GM23338 (cell line): Measurements from ENCODE around the gene PHF24. TPM values are rescaled to one million over a fixed set of nuclear protein-coding genes. Genes with fewer than 3 reads are reported as not detected.

Source experiments
- ATAC-seq: fragments of 200-7000 bp; cut with Tn5 transposase; 3 replicates; pipeline ENCODE4 v1.9.1; 2020
- DNase-seq: peaks from one replicate; pipeline ENCODE4 v3.0.0-alpha.2; 2015; ENCODE audit warnings: low spot score
- H2AFZ ChIP-seq: fragments of 200-600 bp; sonication (generic); 2 replicates; pipeline ENCODE4 v1.8.0; 2016; ENCODE audit warnings: antibody characterized with exemption, mild to moderate bottlenecking, moderate library complexity
- H3F3A ChIP-seq: fragments of 200-600 bp; sonication (generic); replicated peaks from 2 replicates; pipeline ENCODE4 v1.8.0; 2017; ENCODE audit warnings: antibody characterized with exemption, mixed run types, low read depth
- H3K27ac ChIP-seq: fragments of 200-600 bp; sonication (generic); 2 replicates; pipeline ENCODE4 v1.6.1; 2016; ENCODE audit warnings: low read depth
- H3K27me3 ChIP-seq: fragments of 200-600 bp; sonication (generic); 2 replicates; pipeline ENCODE4 v1.8.0; 2016; ENCODE audit warnings: mild to moderate bottlenecking, mixed run types, moderate library complexity; ENCODE audit not compliant: insufficient read depth
- H3K36me3 ChIP-seq: fragments of 200-600 bp; sonication (generic); 2 replicates; pipeline ENCODE4 v1.8.0; 2016; ENCODE audit warnings: mild to moderate bottlenecking; ENCODE audit not compliant: insufficient read depth
- H3K4me1 ChIP-seq: fragments of 200-600 bp; sonication (generic); 2 replicates; pipeline ENCODE4 v1.8.0; 2016; ENCODE audit warnings: mild to moderate bottlenecking, moderate library complexity; ENCODE audit not compliant: insufficient read depth
- H3K4me2 ChIP-seq: fragments of 200-600 bp; sonication (generic); 2 replicates; pipeline ENCODE4 v1.7.1; 2017; ENCODE audit warnings: mixed run types
- H3K4me3 ChIP-seq: fragments of 200-600 bp; sonication (generic); 2 replicates; pipeline ENCODE4 v1.6.1; 2016; ENCODE audit warnings: mixed run types
- H3K79me2 ChIP-seq: fragments of 200-600 bp; sonication (generic); replicated peaks from 2 replicates; pipeline ENCODE4 v1.8.0; 2017; ENCODE audit warnings: mild to moderate bottlenecking; ENCODE audit not compliant: insufficient read depth
- H3K9me2 ChIP-seq: fragments of 200-600 bp; sonication (generic); 2 replicates; pipeline ENCODE4 v1.8.0; 2017; ENCODE audit not compliant: insufficient read depth
- H4K20me1 ChIP-seq: fragments of 200-600 bp; sonication (generic); replicated peaks from 2 replicates; pipeline ENCODE4 v1.8.0; 2017; ENCODE audit warnings: mild to moderate bottlenecking; ENCODE audit not compliant: insufficient read depth
- H3K27ac Mint-ChIP-seq: 2 replicates; pipeline ENCODE4 v1.8.0; 2020; ENCODE audit warnings: inconsistent platforms, mild to moderate bottlenecking, moderate library complexity, mixed read lengths
- H3K27me3 Mint-ChIP-seq: 3 replicates; pipeline ENCODE4 v1.8.0; 2022; ENCODE audit warnings: low read depth, mild to moderate bottlenecking, moderate library complexity, mixed read lengths, inconsistent platforms; ENCODE audit not compliant: insufficient read depth, poor library complexity
- H3K36me3 Mint-ChIP-seq: 3 replicates; pipeline ENCODE4 v1.8.0; 2021; ENCODE audit warnings: low read depth, mild to moderate bottlenecking, inconsistent platforms, moderate library complexity, mixed read lengths
- H3K4me1 Mint-ChIP-seq: 3 replicates; pipeline ENCODE4 v1.8.0; 2020; ENCODE audit warnings: mild to moderate bottlenecking, inconsistent platforms, mixed read lengths
- H3K4me3 Mint-ChIP-seq: 3 replicates; pipeline ENCODE4 v1.8.0; 2021; ENCODE audit warnings: moderate library complexity, mild to moderate bottlenecking, inconsistent platforms, mixed read lengths
- H3K9me3 Mint-ChIP-seq: 3 replicates; pipeline ENCODE4 v1.8.0; 2020; ENCODE audit warnings: moderate library complexity, mild to moderate bottlenecking, inconsistent platforms, mixed read lengths
- CREB1 ChIP-seq: fragments of 250-450 bp; sonication (Bioruptor Pico); IDR thresholded peaks from 2 replicates; pipeline ENCODE4 v1.5.0; 2020; ENCODE audit warnings: low read depth, mild to moderate bottlenecking, moderate library complexity
- CTCF ChIP-seq, 2 experiments: fragments of 200-600 bp in 1 of 2; sonication (generic) in 1 of 2; conservative IDR thresholded peaks; 2 replicates each; pipeline versions ENCODE4 v1.5.1 to v1.6.1; 2016 to 2017; ENCODE audit warnings: antibody characterized with exemption in 2 of 2, low read depth in 2 of 2, mild to moderate bottlenecking in 2 of 2, moderate library complexity in 1 of 2
- EZH2 ChIP-seq: fragments of 200-600 bp; sonication (generic); IDR thresholded peaks from one replicate; pipeline ENCODE4 v1.8.0; 2017; ENCODE audit warnings: antibody characterized with exemption, mild to moderate bottlenecking, low read depth; ENCODE audit not compliant: unreplicated experiment
- EZH2phosphoT487 ChIP-seq: fragments of 200-600 bp; sonication (generic); IDR thresholded peaks from one replicate; pipeline ENCODE4 v1.8.1; 2018; ENCODE audit warnings: antibody characterized with exemption; ENCODE audit not compliant: unreplicated experiment
- JUNB ChIP-seq: IDR thresholded peaks from one replicate; pipeline ENCODE4 v1.6.1; 2016; ENCODE audit warnings: antibody characterized with exemption; ENCODE audit not compliant: unreplicated experiment
- NANOG ChIP-seq: IDR thresholded peaks from 2 replicates; pipeline ENCODE4 v1.6.1; 2016; ENCODE audit warnings: antibody characterized with exemption, borderline replicate concordance
- POLR2AphosphoS5 ChIP-seq: IDR thresholded peaks from 2 replicates; pipeline ENCODE4 v1.6.1; 2016; ENCODE audit warnings: antibody characterized with exemption, low read depth
- ZNF114 ChIP-seq: fragments of 250-450 bp; sonication (Bioruptor Pico); IDR thresholded peaks from 2 replicates; pipeline ENCODE4 v1.5.0; 2020; ENCODE audit warnings: mild to moderate bottlenecking, moderate library complexity
- polyA plus RNA-seq: library from polyadenylated mRNA; unstranded; fragments of >200 nt; fragmentation: Nextera tagmentation; extraction: Ambion mirVana; gene quantifications from 2 replicates; pipeline ENCODE4 v1.2.1, GENCODE V29; 2016
- total RNA-seq: library from RNA; depleted of rRNA; stranded (reverse); fragments of >200 nt; shearing (Covaris generic); gene quantifications from 2 replicates; pipeline ENCODE4 v1.2.3, GENCODE V29; 2014
- TF ChIP-seq, protein P1 (sequence below): IDR thresholded peaks from 2 replicates; pipeline ENCODE4 v1.6.1; 2016; ENCODE audit warnings: antibody characterized with exemption

The PHF24 gene
- total and polyA plus RNA-seq, 2 experiments from 2014 or later, result 0.05 to 0.14 TPM

DNA sequence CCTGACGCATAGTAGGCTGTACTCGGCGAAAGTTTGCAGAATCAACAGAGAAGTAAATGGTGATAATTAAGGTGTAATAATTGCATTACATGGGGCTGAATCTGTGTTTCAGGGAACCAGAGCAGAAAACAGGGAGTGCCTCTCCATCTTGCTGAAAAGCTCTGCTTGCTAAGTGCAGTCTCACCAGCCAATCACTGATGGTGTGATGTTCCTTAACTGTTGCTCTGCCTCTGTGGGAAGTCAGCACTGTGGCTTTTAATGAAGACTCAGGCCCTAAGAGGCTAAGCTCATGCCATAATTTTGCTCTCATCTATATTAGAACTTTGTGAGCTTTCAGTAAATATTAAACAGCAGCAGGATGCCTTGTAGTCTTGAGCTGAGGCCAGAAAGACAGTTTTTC is 4.5 kb downstream of the PHF24 start (continued):
- TF ChIP-seq EZH2, result no peak
- no peak for TF ChIP-seq NANOG
- TF ChIP-seq ZNF114 (CRISPR knock-in tag), result no peak

GRCh38 chr9:34963552-34963951 is 5.5 kb downstream of the PHF24 start:
- no peak for ATAC-seq
- H3K36me3 Mint-ChIP-seq, result no peaks in the 10 kb centered on the region
- Histone ChIP-seq H3K27ac (no peak overlapping the region), H2AFZ (peak overlapping the region; percentile 72; the same call in 1 of the 2 replicates), H3K4me3 (no peak overlapping the region), H3F3A (0 out of 2 replicates have a peak, but pooled peaks cover 3% of the 10 kb centered on the region), H3K4me1 (peaks cover 6% of the 10 kb centered on the region; the same call in 1 of the 2 replicates), H3K27me3 (peaks cover 37% of the 10 kb centered on the region), H3K36me3 (no peaks in the 10 kb centered on the region), H3K4me2 (0 out of 2 replicates have a peak overlapping the region, but pooled peaks have one; percentile 14), H4K20me1 (no peaks in the 10 kb centered on the region), H3K9me2 (no peaks in the 10 kb centered on the region), H3K79me2 (no peaks in the 10 kb centered on the region)
- peaks cover 17% of the 10 kb centered on the region; the same call in 2 of the 3 replicates for H3K4me1 Mint-ChIP-seq
- H3K9me3 Mint-ChIP-seq, result no peaks in the 10 kb centered on the region
- no peak overlapping the region for H3K27ac Mint-ChIP-seq
- DNase-seq, result no peak
- no peak for TF ChIP-seq CTCF (conservative IDR thresholded peaks at IDR 0.05; ENCODE audit: low read depth in 2 of 2)
- TF ChIP-seq EZH2, result no peak
- no peak for TF ChIP-seq POLR2AphosphoS5
- no peak for TF ChIP-seq CREB1 (CRISPR knock-in tag)
- TF ChIP-seq EZH2phosphoT487, result no peak
- H3K27me3 Mint-ChIP-seq, result peaks cover 11% of the 10 kb centered on the region
- H3K4me3 Mint-ChIP-seq, result no peak overlapping the region

DNA sequence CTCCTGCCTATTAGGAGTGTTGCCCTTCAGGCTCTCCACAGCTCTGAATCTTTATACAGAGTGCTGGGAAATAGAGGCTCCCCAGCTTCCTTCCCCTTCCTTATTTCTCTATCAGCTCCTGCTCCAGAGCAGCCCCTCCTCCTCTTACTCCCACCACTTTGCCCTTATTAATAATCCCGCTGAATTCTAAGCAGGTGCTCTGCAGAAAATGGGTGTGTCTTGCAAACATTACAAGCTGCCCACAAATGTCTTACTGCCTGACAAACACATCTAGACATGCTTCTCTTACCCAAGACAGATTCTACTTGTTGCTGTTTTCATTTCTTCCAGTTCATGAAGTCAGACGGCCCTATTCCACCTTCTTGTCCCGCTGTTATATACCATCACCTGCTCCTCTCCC is 6.4 kb downstream of the PHF24 start:
- H3K36me3 Mint-ChIP-seq, result no peaks in the 10 kb centered on the region
- TF ChIP-seq, protein P1, sequence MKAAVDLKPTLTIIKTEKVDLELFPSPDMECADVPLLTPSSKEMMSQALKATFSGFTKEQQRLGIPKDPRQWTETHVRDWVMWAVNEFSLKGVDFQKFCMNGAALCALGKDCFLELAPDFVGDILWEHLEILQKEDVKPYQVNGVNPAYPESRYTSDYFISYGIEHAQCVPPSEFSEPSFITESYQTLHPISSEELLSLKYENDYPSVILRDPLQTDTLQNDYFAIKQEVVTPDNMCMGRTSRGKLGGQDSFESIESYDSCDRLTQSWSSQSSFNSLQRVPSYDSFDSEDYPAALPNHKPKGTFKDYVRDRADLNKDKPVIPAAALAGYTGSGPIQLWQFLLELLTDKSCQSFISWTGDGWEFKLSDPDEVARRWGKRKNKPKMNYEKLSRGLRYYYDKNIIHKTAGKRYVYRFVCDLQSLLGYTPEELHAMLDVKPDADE, result no peak
- no peak for TF ChIP-seq JUNB
- no peak for TF ChIP-seq EZH2
- TF ChIP-seq CTCF (conservative IDR thresholded peaks at IDR 0.05; ENCODE audit: low read depth in 2 of 2), result no peak
- peaks cover 17% of the 10 kb centered on the region; the same call in 2 of the 3 replicates for H3K4me1 Mint-ChIP-seq
- H3K4me3 Mint-ChIP-seq, result no peak overlapping the region
- peaks cover 4% of the 10 kb centered on the region for H3K27me3 Mint-ChIP-seq
- H3K27ac Mint-ChIP-seq, result no peak overlapping the region
- H3K9me3 Mint-ChIP-seq, result no peaks in the 10 kb centered on the region
- peaks cover 6% of the 10 kb centered on the region; the same call in 1 of the 2 replicates for H3K4me1 ChIP-seq
- ATAC-seq (no peak), DNase-seq (no peak)
- no peaks in the 10 kb centered on the region for H3F3A ChIP-seq
- no peaks in the 10 kb centered on the region for H3K9me2 ChIP-seq
- no peak overlapping the region for H3K4me3 ChIP-seq
- H3K36me3 ChIP-seq, result no peaks in the 10 kb centered on the region
- no peaks in the 10 kb centered on the region for H4K20me1 ChIP-seq
- H3K27ac ChIP-seq, result no peak overlapping the region
- H3K27me3 ChIP-seq, result peaks cover 28% of the 10 kb centered on the region
- H3K79me2 ChIP-seq, result no peaks in the 10 kb centered on the region
- H3K4me2 ChIP-seq, result no peak overlapping the region
- H2AFZ ChIP-seq, result no peak overlapping the region
